Endothelial cell (in vitro differentiated cells): ENCODE results near the gene CNTN6. TPM values are rescaled to one million over a fixed set of nuclear protein-coding genes. Genes with fewer than 3 reads are reported as not detected.

Experiments
- DNase-seq: peaks from one replicate; pipeline ENCODE4 v3.0.0; 2021; ENCODE audit warnings: low spot score
- H3K27ac Mint-ChIP-seq: one replicate; pipeline ENCODE4 v1.8.0; 2021; ENCODE audit warnings: mixed read lengths, inconsistent platforms; ENCODE audit not compliant: unreplicated experiment
- H3K27me3 Mint-ChIP-seq: one replicate; pipeline ENCODE4 v1.8.0; 2021; ENCODE audit warnings: mild to moderate bottlenecking, moderate library complexity, mixed read lengths, inconsistent platforms; ENCODE audit not compliant: unreplicated experiment
- H3K36me3 Mint-ChIP-seq: one replicate; pipeline ENCODE4 v1.8.0; 2021; ENCODE audit warnings: mild to moderate bottlenecking, low read depth, mixed read lengths, inconsistent platforms; ENCODE audit not compliant: unreplicated experiment
- H3K4me1 Mint-ChIP-seq: one replicate; pipeline ENCODE4 v1.8.0; 2021; ENCODE audit warnings: mild to moderate bottlenecking, mixed read lengths, inconsistent platforms; ENCODE audit not compliant: unreplicated experiment
- H3K4me3 Mint-ChIP-seq: one replicate; pipeline ENCODE4 v1.8.0; 2021; ENCODE audit warnings: mild to moderate bottlenecking, mixed read lengths, inconsistent platforms; ENCODE audit not compliant: unreplicated experiment
- H3K9me3 Mint-ChIP-seq: one replicate; pipeline ENCODE4 v1.8.0; 2021; ENCODE audit warnings: mixed read lengths, inconsistent platforms; ENCODE audit not compliant: unreplicated experiment
- total RNA-seq: library from RNA; stranded (reverse); fragmentation: NEBNext Ultra II Directional; extraction: Animal tissue kit (Norgen Biotek cat#: 25700); gene quantifications from one replicate; pipeline ENCODE4 v1.2.1, GENCODE V29; 2021; ENCODE audit not compliant: unreplicated experiment
- TF ChIP-seq, protein P1 (sequence below): fragments of 200-600 bp; sonication (generic); IDR thresholded peaks from one replicate; pipeline ENCODE4 v1.5.0; 2021; ENCODE audit warnings: antibody characterized with exemption; ENCODE audit not compliant: unreplicated experiment

The CNTN6 gene
- total RNA-seq, 1 donor from 2014 or later = not detected

DNA sequence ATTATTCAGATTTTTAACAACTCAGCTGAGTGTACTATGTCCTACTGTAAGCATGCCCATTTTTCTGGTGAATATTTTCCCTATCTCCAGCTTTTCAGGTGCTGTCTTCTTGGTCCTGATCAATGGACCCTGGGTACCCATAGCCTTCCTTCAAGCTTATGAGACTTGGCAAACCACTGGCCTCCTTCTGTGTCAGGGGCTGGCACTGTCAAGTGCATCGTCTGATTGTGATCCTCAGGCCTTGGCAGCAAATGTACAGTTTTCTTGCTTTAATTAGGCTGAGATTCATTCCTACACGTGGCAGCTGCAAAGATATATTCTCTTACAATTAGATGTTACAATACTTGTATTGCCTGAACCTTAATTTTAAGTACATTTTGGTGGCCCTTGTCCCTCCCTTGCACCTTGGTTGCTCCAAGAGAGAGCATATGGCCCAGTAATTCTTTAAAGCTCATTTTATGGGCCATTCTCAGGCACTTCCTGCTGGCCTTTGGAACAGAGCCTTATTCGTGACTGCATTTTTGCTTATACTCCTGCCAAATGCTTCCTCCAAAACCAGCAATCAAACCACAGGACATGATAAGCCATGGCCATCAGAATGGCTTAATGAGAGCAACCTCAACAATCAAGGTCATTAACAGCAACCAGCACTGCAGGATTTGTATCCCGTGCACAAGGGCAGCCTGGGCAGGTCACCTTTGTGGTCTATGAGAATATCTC is 179.9 kb downstream of the CNTN6 start:
- H3K4me1 Mint-ChIP-seq = no peaks in the 10 kb centered on the region
- no peak for DNase-seq
- no peak overlapping the region for H3K27ac Mint-ChIP-seq
- no peak overlapping the region for H3K4me3 Mint-ChIP-seq
- TF ChIP-seq, protein P1, sequence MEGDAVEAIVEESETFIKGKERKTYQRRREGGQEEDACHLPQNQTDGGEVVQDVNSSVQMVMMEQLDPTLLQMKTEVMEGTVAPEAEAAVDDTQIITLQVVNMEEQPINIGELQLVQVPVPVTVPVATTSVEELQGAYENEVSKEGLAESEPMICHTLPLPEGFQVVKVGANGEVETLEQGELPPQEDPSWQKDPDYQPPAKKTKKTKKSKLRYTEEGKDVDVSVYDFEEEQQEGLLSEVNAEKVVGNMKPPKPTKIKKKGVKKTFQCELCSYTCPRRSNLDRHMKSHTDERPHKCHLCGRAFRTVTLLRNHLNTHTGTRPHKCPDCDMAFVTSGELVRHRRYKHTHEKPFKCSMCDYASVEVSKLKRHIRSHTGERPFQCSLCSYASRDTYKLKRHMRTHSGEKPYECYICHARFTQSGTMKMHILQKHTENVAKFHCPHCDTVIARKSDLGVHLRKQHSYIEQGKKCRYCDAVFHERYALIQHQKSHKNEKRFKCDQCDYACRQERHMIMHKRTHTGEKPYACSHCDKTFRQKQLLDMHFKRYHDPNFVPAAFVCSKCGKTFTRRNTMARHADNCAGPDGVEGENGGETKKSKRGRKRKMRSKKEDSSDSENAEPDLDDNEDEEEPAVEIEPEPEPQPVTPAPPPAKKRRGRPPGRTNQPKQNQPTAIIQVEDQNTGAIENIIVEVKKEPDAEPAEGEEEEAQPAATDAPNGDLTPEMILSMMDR = no peak
- H3K36me3 Mint-ChIP-seq = no peaks in the 10 kb centered on the region
- H3K27me3 Mint-ChIP-seq = no peaks in the 10 kb centered on the region
- peaks cover 22% of the 10 kb centered on the region for H3K9me3 Mint-ChIP-seq

DNA sequence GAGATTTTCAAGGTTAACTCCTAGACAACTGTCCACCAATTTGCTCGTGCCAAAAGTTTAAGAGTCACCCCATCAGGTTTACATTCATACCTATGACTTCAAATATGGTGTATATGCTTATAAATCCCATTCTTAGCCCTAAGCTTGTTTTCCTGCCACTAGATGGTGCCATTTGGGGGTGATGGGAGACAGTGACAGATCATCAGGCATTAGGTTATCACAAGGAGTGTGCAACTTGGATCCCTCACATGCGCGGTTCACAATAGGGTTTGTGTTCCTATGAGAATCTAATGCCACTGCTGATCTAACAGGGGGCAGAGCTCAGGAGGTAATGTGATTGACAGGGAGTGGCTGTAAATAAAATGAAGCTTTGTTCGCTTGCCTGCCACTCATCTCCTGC is 182.7 kb downstream of the CNTN6 start:
- peaks cover 22% of the 10 kb centered on the region for H3K9me3 Mint-ChIP-seq
- no peak overlapping the region for H3K27ac Mint-ChIP-seq
- no peaks in the 10 kb centered on the region for H3K4me1 Mint-ChIP-seq
- no peak overlapping the region for H3K4me3 Mint-ChIP-seq
- DNase-seq = no peak
- no peaks in the 10 kb centered on the region for H3K27me3 Mint-ChIP-seq
- no peaks in the 10 kb centered on the region for H3K36me3 Mint-ChIP-seq
- TF ChIP-seq, protein P1 = no peak

DNA sequence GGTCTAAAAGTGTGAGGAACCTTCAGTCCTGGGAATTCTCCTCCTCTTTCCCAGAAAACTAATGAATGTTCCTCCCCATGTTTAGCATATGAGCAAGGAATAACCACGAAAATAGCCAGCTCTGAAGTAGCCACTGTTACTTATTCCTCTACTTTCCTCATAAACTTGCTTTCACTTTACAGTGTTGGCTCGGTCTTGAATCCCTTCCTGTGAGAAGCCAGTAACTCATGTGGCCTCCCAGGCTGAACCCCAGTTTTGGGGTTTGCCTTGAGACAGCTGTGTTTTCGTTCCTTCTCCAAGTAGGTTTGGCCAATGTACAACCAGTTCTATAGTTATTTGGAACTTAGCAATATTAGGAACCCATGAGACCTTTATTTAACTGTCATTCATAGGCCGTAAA is 195.0 kb downstream of the CNTN6 start:
- no peaks in the 10 kb centered on the region for H3K36me3 Mint-ChIP-seq
- H3K27me3 Mint-ChIP-seq = no peaks in the 10 kb centered on the region
- TF ChIP-seq, protein P1 = no peak
- H3K27ac Mint-ChIP-seq = no peak overlapping the region
- peaks cover 34% of the 10 kb centered on the region for H3K9me3 Mint-ChIP-seq
- H3K4me3 Mint-ChIP-seq = no peak overlapping the region
- DNase-seq = no peak
- H3K4me1 Mint-ChIP-seq = no peaks in the 10 kb centered on the region

DNA sequence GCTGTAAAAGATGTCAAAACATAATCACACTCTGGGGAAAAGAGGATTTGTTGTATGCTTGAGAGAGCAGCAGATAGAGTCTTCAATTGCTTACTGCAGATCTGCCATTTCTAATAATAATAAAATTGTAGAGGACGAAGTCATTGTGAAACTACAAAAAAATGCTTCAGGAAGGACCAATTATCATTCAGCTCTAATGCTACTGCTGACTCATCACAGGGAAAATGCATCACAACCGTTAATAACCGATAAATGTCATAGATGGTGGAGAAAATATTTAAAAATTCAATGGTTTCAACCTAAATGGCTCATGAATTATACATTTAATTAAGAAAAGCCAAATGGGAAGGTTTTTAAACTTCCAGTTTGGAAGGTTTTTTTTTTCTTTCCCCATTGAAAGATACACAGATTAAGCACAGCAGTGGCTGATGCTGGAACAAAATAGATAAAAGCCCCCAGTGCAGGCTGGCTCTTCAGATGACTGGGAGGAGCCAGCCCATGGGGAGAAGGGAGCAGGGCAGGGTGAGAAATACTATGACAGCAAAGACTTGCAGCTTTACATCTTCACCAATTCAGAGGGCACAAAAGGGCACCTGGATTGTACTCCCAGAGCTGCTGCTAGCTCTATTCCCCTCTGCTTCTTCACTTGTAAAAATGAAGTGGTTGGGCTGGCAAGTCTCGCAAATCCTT is 196.1 kb downstream of the CNTN6 start:
- TF ChIP-seq, protein P1 = no peak
- Mint-ChIP-seq H3K27me3 (no peaks in the 10 kb centered on the region), H3K4me3 (no peak overlapping the region), H3K9me3 (peaks cover 38% of the 10 kb centered on the region), H3K36me3 (no peaks in the 10 kb centered on the region), H3K27ac (no peak overlapping the region), H3K4me1 (no peaks in the 10 kb centered on the region)
- no peak for DNase-seq

DNA sequence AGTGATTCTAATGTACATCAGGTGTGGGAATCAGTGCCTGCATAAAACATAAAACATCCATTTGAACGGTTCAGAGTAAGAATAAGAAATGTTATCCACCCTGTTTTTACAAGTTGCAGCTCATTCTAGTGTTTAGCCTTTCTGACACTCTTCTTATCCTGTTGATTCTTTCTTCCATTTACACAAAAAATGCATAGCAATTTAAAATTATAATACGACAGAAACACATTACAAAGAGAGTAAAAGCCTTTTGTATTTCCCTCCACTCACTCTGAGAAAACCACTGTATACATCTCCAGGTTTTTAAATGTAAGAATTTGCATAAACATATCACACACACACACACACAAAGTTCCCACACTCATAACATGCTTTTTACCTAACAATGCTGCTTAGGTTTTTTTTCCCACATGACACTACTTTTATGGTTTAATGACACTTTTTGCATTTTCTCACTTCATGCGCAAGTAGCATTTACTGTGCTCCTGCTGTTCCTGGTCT is 199.8 kb downstream of the CNTN6 start:
- Mint-ChIP-seq H3K4me1 (no peaks in the 10 kb centered on the region), H3K9me3 (peaks cover 30% of the 10 kb centered on the region), H3K27ac (no peak overlapping the region), H3K4me3 (no peak overlapping the region), H3K27me3 (no peaks in the 10 kb centered on the region), H3K36me3 (no peaks in the 10 kb centered on the region)
- DNase-seq = no peak
- TF ChIP-seq, protein P1 = no peak
